ENCODE results near the gene SPI1. TPM values are rescaled to one million over a fixed set of nuclear protein-coding genes. Genes with fewer than 3 reads are reported as not detected.

SPI1 gene
- total RNA-seq, 1 experiment from 2014 or later = not detected

DNA sequence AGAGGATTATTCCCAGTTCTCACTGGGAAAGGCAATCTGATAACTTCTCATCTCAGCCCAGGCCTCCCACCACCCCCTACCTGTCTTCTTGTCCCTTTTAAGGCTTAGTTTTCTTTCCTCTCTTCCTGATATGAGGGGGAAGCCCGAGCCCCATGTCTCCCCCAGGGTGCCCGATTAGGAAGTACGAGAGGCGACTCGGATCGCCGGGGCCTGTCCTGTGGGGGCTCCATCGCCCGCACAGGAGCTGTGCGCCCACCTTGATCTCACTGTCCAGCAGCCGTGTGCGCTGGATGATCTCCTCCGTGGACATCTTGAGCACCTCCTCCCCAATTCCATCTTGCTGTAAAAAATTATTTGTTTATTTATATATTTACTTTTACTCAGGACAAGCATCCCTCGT is 47.3 kb upstream of the SPI1 start:
- Mint-ChIP-seq H3K27me3 (ENCODE audit: insufficient read depth, unreplicated experiment) (no peaks in the 10 kb centered on the region), H3K4me3 (ENCODE audit: unreplicated experiment) (peak overlapping the region; percentile 89), H3K27ac (ENCODE audit: unreplicated experiment) (peak overlapping the region; percentile 97), H3K9me3 (ENCODE audit: unreplicated experiment) (no peaks in the 10 kb centered on the region), H3K4me1 (ENCODE audit: low read depth, unreplicated experiment) (peaks cover 10% of the 10 kb centered on the region), H3K36me3 (ENCODE audit: insufficient read depth, unreplicated experiment) (peaks cover 62% of the 10 kb centered on the region)
- DNase-seq = no peak
- intact Hi-C loops (cut with micrococcal nuclease; ENCODE audit: unreplicated experiment) = loop anchor here (1.0 to 5.0 kb wide), 3 partner anchors 17 to 342 kb away; partner anchors contain the start of genes FNBP4 and SLC39A13
- H3K4me3 ChIP-seq (ENCODE audit: low read depth, low read length) = peak overlapping the region; percentile 85
- H3K27me3 ChIP-seq (replicated peaks; ENCODE audit: control insufficient read depth, insufficient read depth, low read length) = no peaks in the 10 kb centered on the region
- BruUV-seq (replicated peaks) = TSS peak; percentile 70
- peaks cover 8% of the 10 kb centered on the region; the same call in 1 of the 2 replicates for H3K4me1 ChIP-seq
- H3K36me3 ChIP-seq (ENCODE audit: control insufficient read depth, insufficient read depth, low read length) = peaks cover 13% of the 10 kb centered on the region
- ChIA-PET POLR2A (interaction anchor here (1.6 kb wide), 1 partner anchor 29 kb away, joined by 4 read pairs; no protein-coding TSS in a partner anchor), CTCF (no interaction called here)
- TF ChIP-seq, protein P1, sequence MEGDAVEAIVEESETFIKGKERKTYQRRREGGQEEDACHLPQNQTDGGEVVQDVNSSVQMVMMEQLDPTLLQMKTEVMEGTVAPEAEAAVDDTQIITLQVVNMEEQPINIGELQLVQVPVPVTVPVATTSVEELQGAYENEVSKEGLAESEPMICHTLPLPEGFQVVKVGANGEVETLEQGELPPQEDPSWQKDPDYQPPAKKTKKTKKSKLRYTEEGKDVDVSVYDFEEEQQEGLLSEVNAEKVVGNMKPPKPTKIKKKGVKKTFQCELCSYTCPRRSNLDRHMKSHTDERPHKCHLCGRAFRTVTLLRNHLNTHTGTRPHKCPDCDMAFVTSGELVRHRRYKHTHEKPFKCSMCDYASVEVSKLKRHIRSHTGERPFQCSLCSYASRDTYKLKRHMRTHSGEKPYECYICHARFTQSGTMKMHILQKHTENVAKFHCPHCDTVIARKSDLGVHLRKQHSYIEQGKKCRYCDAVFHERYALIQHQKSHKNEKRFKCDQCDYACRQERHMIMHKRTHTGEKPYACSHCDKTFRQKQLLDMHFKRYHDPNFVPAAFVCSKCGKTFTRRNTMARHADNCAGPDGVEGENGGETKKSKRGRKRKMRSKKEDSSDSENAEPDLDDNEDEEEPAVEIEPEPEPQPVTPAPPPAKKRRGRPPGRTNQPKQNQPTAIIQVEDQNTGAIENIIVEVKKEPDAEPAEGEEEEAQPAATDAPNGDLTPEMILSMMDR (IDR thresholded peaks at IDR 0.05; ENCODE audit: insufficient read depth in 1 of 2, low read depth in 1 of 2, low read length in 1 of 2, severe bottlenecking in 1 of 2, unreplicated experiment in 1 of 2) = no peak
- no peaks in the 10 kb centered on the region for H3K9me3 ChIP-seq

DNA sequence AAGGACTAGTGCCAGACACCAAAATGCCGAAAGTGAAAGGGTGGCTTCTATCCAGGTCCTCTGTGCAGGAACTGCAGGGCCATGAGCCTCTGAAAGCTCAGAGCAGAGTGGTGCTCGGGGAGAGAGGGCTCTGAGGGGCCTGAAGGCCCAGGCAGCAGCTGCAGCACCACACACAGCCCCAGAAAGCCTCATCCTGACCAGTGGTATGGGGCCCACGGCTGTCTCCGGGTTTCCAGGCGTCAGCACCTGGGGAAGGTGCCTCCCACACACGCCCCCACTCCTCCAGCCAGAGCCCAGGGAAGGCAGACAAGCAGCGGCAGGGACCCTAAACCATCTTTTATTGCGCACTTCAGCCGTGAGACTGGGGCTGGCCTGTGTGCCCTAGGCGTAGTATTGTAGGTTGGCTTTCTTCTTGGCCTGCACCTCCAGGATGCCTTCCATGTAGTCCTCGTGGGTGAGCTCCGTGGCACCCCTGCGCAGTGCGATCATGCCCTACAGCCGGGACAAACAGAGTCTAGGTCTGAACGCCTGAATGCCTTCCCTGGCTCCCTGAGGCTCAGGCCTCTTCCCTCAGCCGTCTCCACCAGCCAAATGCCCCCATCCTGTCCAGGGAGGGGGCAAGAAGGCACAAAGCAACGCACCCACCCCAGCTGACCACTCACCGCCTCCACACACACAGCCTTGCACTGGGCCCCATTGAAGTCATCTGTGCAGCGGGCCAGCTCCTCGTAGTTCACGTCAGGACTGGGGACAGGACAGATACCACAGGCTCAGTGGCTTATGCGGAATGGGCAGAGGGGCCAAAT is 40.3 kb upstream of the SPI1 start:
- no peaks in the 10 kb centered on the region for H3K9me3 Mint-ChIP-seq (ENCODE audit: unreplicated experiment)
- no peak for DNase-seq
- no peaks in the 10 kb centered on the region for H3K27me3 Mint-ChIP-seq (ENCODE audit: insufficient read depth, unreplicated experiment)
- Histone ChIP-seq H3K36me3 (ENCODE audit: control insufficient read depth, insufficient read depth, low read length) (peaks cover 6% of the 10 kb centered on the region), H3K27me3 (replicated peaks; ENCODE audit: control insufficient read depth, insufficient read depth, low read length) (no peaks in the 10 kb centered on the region), H3K4me3 (ENCODE audit: low read depth, low read length) (no peak overlapping the region), H3K9me3 (no peaks in the 10 kb centered on the region), H3K4me1 (peaks cover 8% of the 10 kb centered on the region; the same call in 1 of the 2 replicates)
- POLR2A ChIA-PET = no interaction called here
- H3K27ac Mint-ChIP-seq (ENCODE audit: unreplicated experiment) = peak overlapping the region; percentile 20
- intact Hi-C loops (cut with micrococcal nuclease; ENCODE audit: unreplicated experiment) = no loop called here
- H3K4me1 Mint-ChIP-seq (ENCODE audit: low read depth, unreplicated experiment) = peaks cover 11% of the 10 kb centered on the region
- H3K4me3 Mint-ChIP-seq (ENCODE audit: unreplicated experiment) = no peak overlapping the region
- CTCF ChIA-PET = no interaction called here
- TF ChIP-seq, protein P1 (IDR thresholded peaks at IDR 0.05; ENCODE audit: insufficient read depth in 1 of 2, low read depth in 1 of 2, low read length in 1 of 2, severe bottlenecking in 1 of 2, unreplicated experiment in 1 of 2) = no peak
- H3K36me3 Mint-ChIP-seq (ENCODE audit: insufficient read depth, unreplicated experiment) = peaks cover 76% of the 10 kb centered on the region
- BruUV-seq (replicated peaks) = no TSS peak

DNA sequence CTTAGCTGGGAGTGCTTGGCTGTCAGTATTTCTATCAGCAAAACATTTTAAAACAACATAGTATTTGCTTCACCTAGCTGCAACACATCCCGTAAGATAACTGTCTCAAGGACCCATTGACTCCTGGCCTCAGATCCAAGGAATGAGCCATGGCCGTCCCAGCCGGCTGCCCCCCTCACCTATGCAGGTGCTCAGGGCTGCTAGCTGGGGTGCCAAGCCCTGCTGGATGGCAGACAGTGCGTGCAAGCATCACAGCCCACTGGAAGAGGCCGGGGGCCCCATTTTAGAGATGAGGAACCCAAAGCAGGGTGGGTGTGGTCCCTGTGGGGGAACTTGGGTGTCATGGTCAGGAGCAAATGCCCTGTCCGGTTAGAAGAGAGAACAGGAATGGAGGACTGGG is 39.4 kb upstream of the SPI1 start:
- Histone ChIP-seq H3K9me3 (no peaks in the 10 kb centered on the region), H3K27me3 (replicated peaks; ENCODE audit: control insufficient read depth, insufficient read depth, low read length) (no peaks in the 10 kb centered on the region), H3K4me3 (ENCODE audit: low read depth, low read length) (no peak overlapping the region), H3K4me1 (peaks cover 8% of the 10 kb centered on the region; the same call in 1 of the 2 replicates), H3K36me3 (ENCODE audit: control insufficient read depth, insufficient read depth, low read length) (peaks cover 3% of the 10 kb centered on the region)
- ChIA-PET CTCF (interaction anchor here (0.5 kb wide), 1 partner anchor 36 kb away, joined by 3 read pairs; no protein-coding TSS in a partner anchor), POLR2A (no interaction called here)
- peaks cover 11% of the 10 kb centered on the region for H3K4me1 Mint-ChIP-seq (ENCODE audit: low read depth, unreplicated experiment)
- TF ChIP-seq, protein P1 (IDR thresholded peaks at IDR 0.05; ENCODE audit: insufficient read depth in 1 of 2, low read depth in 1 of 2, low read length in 1 of 2, severe bottlenecking in 1 of 2, unreplicated experiment in 1 of 2) = no peak
- intact Hi-C loops (cut with micrococcal nuclease; ENCODE audit: unreplicated experiment) = no loop called here
- no peak for DNase-seq
- no peaks in the 10 kb centered on the region for H3K27me3 Mint-ChIP-seq (ENCODE audit: insufficient read depth, unreplicated experiment)
- H3K9me3 Mint-ChIP-seq (ENCODE audit: unreplicated experiment) = no peaks in the 10 kb centered on the region
- H3K36me3 Mint-ChIP-seq (ENCODE audit: insufficient read depth, unreplicated experiment) = peaks cover 73% of the 10 kb centered on the region
- BruUV-seq (replicated peaks) = no TSS peak
- H3K4me3 Mint-ChIP-seq (ENCODE audit: unreplicated experiment) = no peak overlapping the region
- peak overlapping the region; percentile 20 for H3K27ac Mint-ChIP-seq (ENCODE audit: unreplicated experiment)

All from Caco-2 (cell line).